A549 treated with DMSO at 1 μM for 4 hours (cell line): ENCODE data around the gene ZNF683. TPM values are rescaled to one million over a fixed set of nuclear protein-coding genes. Genes with fewer than 3 reads are reported as not detected.

Source experiments
- total RNA-seq: library from RNA; stranded (reverse); fragments of 200-300 nt; extraction: Qiagen RNA extraction; gene quantifications from 5 replicates; pipeline ENCODE4 v1.2.3, GENCODE V29; 2022; ENCODE audit warnings: low read depth

The ZNF683 gene
- total RNA-seq: not detected in 5 replicates

GRCh38 chr1:26372611-26373010 is at the start of gene ZNF683:
Gene ZNF683 (minus strand): TSS chr1:26372750. CDS start chr1:26368571, 4,179 bp downstream.

GRCh38 chr1:26410706-26411623 is 38.4 kb upstream of the ZNF683 start, which contains the start of gene LIN28A:
Gene LIN28A (plus strand): TSS chr1:26410817. CDS start chr1:26410892, 75 bp downstream.

DNA sequence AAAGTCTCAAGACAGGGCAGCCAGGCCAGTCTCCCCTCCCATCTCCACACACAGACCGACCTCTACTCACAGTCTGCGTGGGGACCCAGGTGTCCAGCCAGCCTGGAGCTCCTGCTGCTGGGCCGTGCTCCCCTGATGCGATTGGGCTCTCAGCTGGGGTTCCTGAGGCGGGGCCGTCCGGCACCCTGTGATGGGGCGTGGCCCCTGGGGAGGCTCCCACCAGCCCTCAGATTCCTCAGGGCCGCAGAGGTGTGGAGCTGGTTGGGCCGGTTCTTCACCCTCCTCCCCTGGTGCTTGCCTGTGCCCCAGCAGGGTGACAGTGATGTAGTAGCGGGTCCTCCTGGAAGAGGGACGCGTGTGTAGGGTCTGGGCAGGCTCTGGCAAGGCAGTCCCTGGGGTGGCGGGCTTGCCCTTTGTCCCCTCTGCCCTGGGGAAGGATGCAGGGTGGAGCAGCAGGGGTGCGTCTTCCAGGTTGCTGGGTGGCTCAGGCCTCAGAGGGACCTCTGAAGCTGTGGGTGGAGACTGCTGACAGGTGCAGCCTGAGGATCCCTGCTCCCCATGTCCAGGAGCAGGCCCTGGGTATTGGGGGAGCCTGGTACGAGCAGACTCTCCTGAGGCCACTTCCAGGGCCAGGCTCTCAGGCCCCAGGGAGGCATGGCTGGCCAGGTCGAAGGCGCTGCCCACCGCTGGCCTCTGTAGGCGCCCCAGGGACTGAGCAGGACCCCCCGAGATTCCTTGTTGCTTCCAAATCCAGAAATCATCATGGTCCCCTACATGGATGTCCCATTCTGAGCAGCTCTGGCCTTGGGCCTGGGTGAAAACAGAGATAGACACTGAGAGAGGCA is 18.4 kb downstream of the ZNF683 start, which contains the start of gene CRYBG2:
CRYBG2 (minus strand) TSS at position 155 of the 845 bp plus-strand sequence. CDS start 7,473 bp downstream, outside the sequence.

GRCh38 chr1:26317612-26318337 is 54.8 kb downstream of the ZNF683 start, which contains the start of gene CD52:
Gene CD52 (plus strand): TSS chr1:26317958. CDS start chr1:26318018, 60 bp downstream.

Other genes starting within 250 kb of the ZNF683 start
- 0.03 to 0.07 TPM (median 0.04 TPM) in 3 of 5 replicates, not detected in the others for gene FAM110D, start 213.7 kb downstream of the ZNF683 start, total RNA-seq
- gene C1orf232, start 203.8 kb downstream of the ZNF683 start, total RNA-seq: not detected in 5 replicates
- gene ZNF593, start 202.8 kb downstream of the ZNF683 start, total RNA-seq: 53.8 to 74.4 TPM (median 60.3 TPM) in 5 replicates
- 0.07 to 0.78 TPM (median 0.21 TPM) in 4 of 5 replicates, not detected in the other for gene ZNF593OS, start 200.9 kb downstream of the ZNF683 start, total RNA-seq
- 0.21 to 0.76 TPM (median 0.29 TPM) in 5 replicates for gene CNKSR1, start 195.3 kb downstream of the ZNF683 start, total RNA-seq
- gene CATSPER4, start 182.1 kb downstream of the ZNF683 start, total RNA-seq: not detected in 5 replicates
- 13.6 to 15.5 TPM (median 15.2 TPM) in 5 replicates for gene CEP85, start 138.6 kb downstream of the ZNF683 start, total RNA-seq
- gene SH3BGRL3, start 92.7 kb downstream of the ZNF683 start, total RNA-seq: 113 to 158 TPM (median 154 TPM) in 5 replicates
- 12.5 to 18.4 TPM (median 15.7 TPM) in 5 replicates for gene UBXN11, start 66.1 kb downstream of the ZNF683 start, total RNA-seq
- gene CD52, start 54.8 kb downstream of the ZNF683 start, total RNA-seq: not detected in 5 replicates
- 1.5 to 2.3 TPM (median 1.7 TPM) in 5 replicates for gene CRYBG2, start 18.6 kb downstream of the ZNF683 start, total RNA-seq
- not detected in 5 replicates for gene LIN28A, start 38.1 kb upstream of the ZNF683 start, total RNA-seq
- 20.8 to 29.8 TPM (median 22.5 TPM) in 5 replicates for gene DHDDS, start 59.6 kb upstream of the ZNF683 start, total RNA-seq
- 350 to 426 TPM (median 363 TPM) in 5 replicates for gene HMGN2, start 99.7 kb upstream of the ZNF683 start, total RNA-seq
- 13.4 to 18.2 TPM (median 16.6 TPM) in 5 replicates for gene RPS6KA1, start 157.0 kb upstream of the ZNF683 start, total RNA-seq